Kidney (tissue), 14 donors: ENCODE results near the gene PROZ. TPM values are rescaled to one million over a fixed set of nuclear protein-coding genes. Genes with fewer than 3 reads are reported as not detected.

Source experiments
- DNase-seq, 5 donors: peaks; one replicate each; pipeline ENCODE4 v3.0.0-alpha.2; 2013 to 2020
- FAIRE-seq: peaks from 2 replicates; lab custom pipeline; 2012; peaks lifted over from hg19 to GRCh38; lab: Jason Lieb, UNC
- H3K27ac ChIP-seq, 2 donors: one replicate each; pipeline ENCODE4 v1.7.0; 2013; ENCODE audit warnings: low read depth in 2 of 2, low read length in 2 of 2, inconsistent platforms in 1 of 2
- H3K27me3 ChIP-seq: one replicate; pipeline ENCODE4 v1.7.1; 2013; ENCODE audit warnings: low read length, inconsistent platforms; ENCODE audit not compliant: control insufficient read depth, insufficient read depth
- H3K36me3 ChIP-seq, 3 donors: one replicate each; pipeline versions ENCODE4 v1.7.0 to v1.7.1; 2013; ENCODE audit warnings: low read length in 3 of 3, control low read depth in 1 of 3, inconsistent platforms in 1 of 3; ENCODE audit not compliant: insufficient read depth in 3 of 3, control insufficient read depth in 2 of 3
- H3K4me1 ChIP-seq, 3 donors: one replicate each; pipeline versions ENCODE4 v1.7.0 to v1.7.1; 2013; ENCODE audit warnings: low read length in 3 of 3, inconsistent platforms in 1 of 3, low read depth in 1 of 3; ENCODE audit not compliant: control insufficient read depth in 2 of 3, insufficient read depth in 2 of 3
- H3K4me3 ChIP-seq, 3 donors: one replicate each; pipeline versions ENCODE4 v1.7.0 to v1.8.1; 2013; ENCODE audit warnings: low read length in 3 of 3, control low read depth in 1 of 3, inconsistent platforms in 1 of 3
- H3K9ac ChIP-seq, 3 donors: one replicate each; pipeline versions ENCODE4 v1.7.0 to v1.7.1; 2013; ENCODE audit warnings: low read length in 3 of 3, control low read depth in 1 of 3, inconsistent platforms in 1 of 3
- H3K9me3 ChIP-seq, 3 donors: one replicate each; pipeline versions ENCODE4 v1.7.0 to v1.7.1; 2013; ENCODE audit warnings: low read length in 3 of 3, control low read depth in 1 of 3, inconsistent platforms in 1 of 3; ENCODE audit not compliant: control insufficient read depth in 2 of 3, insufficient read depth in 1 of 3
- CTCF ChIP-seq: IDR thresholded peaks from 3 replicates; pipeline ENCODE4 v1.5.1; 2012; ENCODE audit warnings: mild to moderate bottlenecking, moderate library complexity, borderline replicate concordance; ENCODE audit not compliant: insufficient read depth; ENCODE audit errors: extremely low read depth
- intact Hi-C: fragments of 100-400 bp; cut with DNase I; formaldehyde crosslinking; loops from one replicate; pipeline ENCODE4 v1.11.1; 2022
- polyA plus RNA-seq: library from polyadenylated mRNA; stranded (reverse); fragments of 350-450 nt; fragmentation: Illumina TruSeq; extraction: RNeasy Lipid Tissue Mini Kit (QIAGEN cat#74804); gene quantifications from one replicate; pipeline ENCODE4 v1.2.3, GENCODE V29; 2014; ENCODE audit warnings: low read depth, low replicate concordance; ENCODE audit not compliant: insufficient read depth
- total RNA-seq: library from RNA; stranded (reverse); fragmentation: NEBNext Ultra II Directional; extraction: Animal tissue kit (Norgen Biotek cat#: 25700); gene quantifications from one replicate; pipeline ENCODE4 v1.2.1, GENCODE V29; 2021
- donor health status: control.
- donor health status: control.
- donor health status: control.
- donor health status: control.
- donor health status: control.
- donor health status: DM: yes; HTN: yes; CAD: no.
- donor health status: Normal renal cell carcinoma (clear cell type).

Gene PROZ
- total and polyA plus RNA-seq, 2 donors from 2014 or later, result 20.0 TPM; not detected in 1

- FAIRE-seq, result no peak
- H3K9ac ChIP-seq, result no peak overlapping the region
Measured at GRCh38 chr13:113219256-113219940, 61.0 kb downstream of the PROZ start.

GRCh38 chr13:113220141-113220598, 61.7 kb downstream of the PROZ start:
- no peak for DNase-seq
- Histone ChIP-seq H3K4me1 (peaks cover 0 to 15% (median 13%) of the 10 kb centered on the region in 3 donors), H3K9ac (no peak overlapping the region)

More at GRCh38 chr13:113219256-113219940, 61.0 kb downstream of the PROZ start:
- Histone ChIP-seq H3K27me3 (no peaks in the 10 kb centered on the region), H3K4me3 (no peak overlapping the region), H3K36me3 (peaks cover 2 to 25% (median 10%) of the 10 kb centered on the region in 3 donors), H3K9me3 (no peaks in the 10 kb centered on the region), H3K27ac (no peak overlapping the region), H3K4me1 (peaks cover 0 to 22% (median 13%) of the 10 kb centered on the region in 3 donors)
- no peak for TF ChIP-seq CTCF
- DNase-seq, result no peak
- intact Hi-C loops, result no loop called here

GRCh38 chr13:113220877-113221276, 62.4 kb downstream of the PROZ start:
- FAIRE-seq, result no peak
- intact Hi-C loops, result no loop called here
- Histone ChIP-seq H3K27me3 (no peaks in the 10 kb centered on the region), H3K9ac (no peak overlapping the region), H3K4me3 (no peak overlapping the region), H3K4me1 (peaks cover 0 to 10% (median 8%) of the 10 kb centered on the region in 3 donors), H3K27ac (no peak overlapping the region), H3K36me3 (peaks cover 2 to 29% (median 10%) of the 10 kb centered on the region in 3 donors), H3K9me3 (no peaks in the 10 kb centered on the region)
- no peak for TF ChIP-seq CTCF
- DNase-seq, result no peak

More at GRCh38 chr13:113220141-113220598, 61.7 kb downstream of the PROZ start:
- no peak for TF ChIP-seq CTCF
- no peak overlapping the region for H3K4me3 ChIP-seq
- intact Hi-C loops, result no loop called here
- H3K27me3 ChIP-seq, result no peaks in the 10 kb centered on the region
- no peak for FAIRE-seq
- H3K27ac ChIP-seq, result no peak overlapping the region
- no peaks in the 10 kb centered on the region for H3K9me3 ChIP-seq
- peaks cover 2 to 29% (median 10%) of the 10 kb centered on the region in 3 donors for H3K36me3 ChIP-seq

Other genes starting within 250 kb of the PROZ start
- 61.9 TPM for gene MCF2L, start 189.4 kb upstream of the PROZ start, total RNA-seq
- gene MCF2L, start 189.4 kb upstream of the PROZ start, polyA plus RNA-seq, result 12.1 TPM
- 0.16 TPM for gene F7, start 52.9 kb upstream of the PROZ start, total RNA-seq
- 0.52 TPM for gene F7, start 52.9 kb upstream of the PROZ start, polyA plus RNA-seq
- 5.1 TPM for gene F10, start 35.8 kb upstream of the PROZ start, total RNA-seq
- gene F10, start 35.8 kb upstream of the PROZ start, polyA plus RNA-seq, result 6.8 TPM
- gene PCID2, start 50.0 kb downstream of the PROZ start, total RNA-seq, result 34.9 TPM
- gene PCID2, start 50.0 kb downstream of the PROZ start, polyA plus RNA-seq, result 22.9 TPM
- 62.5 TPM for gene CUL4A, start 51.0 kb downstream of the PROZ start, total RNA-seq
- 26.5 TPM for gene CUL4A, start 51.0 kb downstream of the PROZ start, polyA plus RNA-seq
- gene LAMP1, start 138.6 kb downstream of the PROZ start, total RNA-seq, result 256 TPM
- 210 TPM for gene LAMP1, start 138.6 kb downstream of the PROZ start, polyA plus RNA-seq
- gene GRTP1, start 205.5 kb downstream of the PROZ start, total RNA-seq, result 9.6 TPM
- gene GRTP1, start 205.5 kb downstream of the PROZ start, polyA plus RNA-seq, result 18.3 TPM